ENCODE measurements around the gene PPARG. TPM values are rescaled to one million over a fixed set of nuclear protein-coding genes. Genes with fewer than 3 reads are reported as not detected.
"Not testable (repeated sequence)": the region's sequence is repeated elsewhere in the genome, so short reads cannot be mapped to it uniquely, and the experiment has no call there.

The PPARG gene
- total and polyA plus RNA-seq, 12 donors = 3.1 to 21.9 (median 6.8) TPM

GRCh38 chr3:12253516-12254343 lies 35.1 kb upstream of the PPARG start:
- Histone ChIP-seq H3K4me3 (no peak overlapping the region), H3K36me3 (replicated peaks in 1 of 2) (no peaks in the 10 kb centered on the region), H3K27ac (no peak overlapping the region), H3K9me3 (replicated peaks in 1 of 3) (peaks cover 0 to 4% (median 0%) of the 10 kb centered on the region in 3 donors), H3K4me1 (replicated peaks in 1 of 2) (no peaks in the 10 kb centered on the region), H3K27me3 (no peaks in the 10 kb centered on the region)
- 56 to 62% (median 60%) methylated on average over 10 of the region's 10 CpGs for WGBS, 4 donors
- intact Hi-C loops (cut with DNase I) = no loop called here
- DNase-seq = no peak
- TF ChIP-seq POLR2A (IDR thresholded peaks at IDR 0.05) = no peak
- no peak for TF ChIP-seq CTCF (IDR thresholded peaks at IDR 0.05)

- Histone ChIP-seq H3K4me1 (replicated peaks in 1 of 2) (no peaks in the 10 kb centered on the region), H3K27me3 (no peaks in the 10 kb centered on the region), H3K36me3 (replicated peaks in 1 of 2) (no peaks in the 10 kb centered on the region), H3K4me3 (no peak overlapping the region), H3K9me3 (replicated peaks in 1 of 3) (no peaks in the 10 kb centered on the region), H3K27ac (no peak overlapping the region)
- no peak for DNase-seq
- WGBS, 4 donors = 88 to 92% (median 89%) methylated on average over 2 of the region's 2 CpGs
- intact Hi-C loops (cut with DNase I) = no loop called here
- no peak for TF ChIP-seq POLR2A (IDR thresholded peaks at IDR 0.05)
- no peak for TF ChIP-seq CTCF (IDR thresholded peaks at IDR 0.05)
These were observed 33.5 kb upstream of the PPARG start for GRCh38 chr3:12255393-12255792.

- Histone ChIP-seq H3K4me1 (replicated peaks in 1 of 2) (no peaks in the 10 kb centered on the region), H3K27me3 (no peaks in the 10 kb centered on the region), H3K9me3 (replicated peaks in 1 of 3) (no peaks in the 10 kb centered on the region), H3K4me3 (no peak overlapping the region), H3K27ac (no peak overlapping the region), H3K36me3 (replicated peaks in 1 of 2) (no peaks in the 10 kb centered on the region)
- DNase-seq = no peak
- intact Hi-C loops (cut with DNase I) = no loop called here
- TF ChIP-seq CTCF (IDR thresholded peaks at IDR 0.05) = no peak
- TF ChIP-seq POLR2A (IDR thresholded peaks at IDR 0.05) = no peak
These were observed 30.0 kb upstream of the PPARG start for GRCh38 chr3:12258911-12259310.

- H3K4me1 ChIP-seq (replicated peaks in 1 of 2); H3K4me3 ChIP-seq; H3K27me3 ChIP-seq; H3K9me3 ChIP-seq (replicated peaks in 1 of 3); H3K27ac ChIP-seq; DNase-seq; intact Hi-C loops (cut with DNase I); H3K36me3 ChIP-seq (replicated peaks in 1 of 2): not testable (repeated sequence)
- 90 to 93% (median 93%) methylated on average over 8 of the region's 8 CpGs for WGBS, 4 donors
These were observed 26.7 kb upstream of the PPARG start for GRCh38 chr3:12262173-12262572.

- H3K4me1 ChIP-seq (replicated peaks in 1 of 2) = no peaks in the 10 kb centered on the region
- no peak for DNase-seq
- 39 to 58% (median 48%) methylated on average over 1 of the region's 1 CpG for WGBS, 4 donors
- no peaks in the 10 kb centered on the region for H3K36me3 ChIP-seq (replicated peaks in 1 of 2)
- no peak overlapping the region for H3K4me3 ChIP-seq
- TF ChIP-seq POLR2A (IDR thresholded peaks at IDR 0.05) = no peak
- no peak for TF ChIP-seq CTCF (IDR thresholded peaks at IDR 0.05)
- intact Hi-C loops (cut with DNase I) = no loop called here
- no peaks in the 10 kb centered on the region for H3K9me3 ChIP-seq (replicated peaks in 1 of 3)
- no peak overlapping the region for H3K27ac ChIP-seq
- no peaks in the 10 kb centered on the region for H3K27me3 ChIP-seq
These were observed 23.4 kb upstream of the PPARG start for GRCh38 chr3:12265508-12265907.
